Epithelial cell of esophagus (primary cell): ENCODE results near the gene FPR1.

Experiments used
- DNase-seq: peaks from one replicate; pipeline ENCODE4 v3.0.0; 2010; ENCODE audit warnings: low read depth
- H3K4me3 ChIP-seq: 2 replicates; pipeline ENCODE4 v1.5.1; 2011; ENCODE audit warnings: mild to moderate bottlenecking, low read length, control low read depth
- CTCF ChIP-seq: IDR thresholded peaks from 2 replicates; pipeline ENCODE4 v1.5.1; 2011; ENCODE audit warnings: low read depth, mild to moderate bottlenecking, low read length, control low read depth, inconsistent platforms; ENCODE audit not compliant: insufficient read depth; ENCODE audit errors: missing control alignments

The FPR1 gene

GRCh38 chr19:51701468-51702100, 50.1 kb downstream of the FPR1 start:
- TF ChIP-seq CTCF: no peak
- DNase-seq: no peak
- H3K4me3 ChIP-seq: no peak overlapping the region

GRCh38 chr19:51699170-51699569, 52.5 kb downstream of the FPR1 start:
- no peak for TF ChIP-seq CTCF
- no peak for DNase-seq

GRCh38 chr19:51698296-51698695, 53.4 kb downstream of the FPR1 start:
- TF ChIP-seq CTCF: no peak
- DNase-seq: no peak
- H3K4me3 ChIP-seq: no peak overlapping the region

More at GRCh38 chr19:51699170-51699569, 52.5 kb downstream of the FPR1 start:
- no peak overlapping the region for H3K4me3 ChIP-seq

GRCh38 chr19:51697169-51697776, 54.4 kb downstream of the FPR1 start:
- no peak overlapping the region for H3K4me3 ChIP-seq
- no peak for DNase-seq
- TF ChIP-seq CTCF: no peak

- DNase-seq: no peak
- H3K4me3 ChIP-seq: no peak overlapping the region
- TF ChIP-seq CTCF: no peak
Measured at GRCh38 chr19:51696606-51697005, 55.1 kb downstream of the FPR1 start.
